MM.1S (cell line): Measurements from ENCODE around the gene MAD1L1.

Source experiments
- DNase-seq: peaks from one replicate; pipeline ENCODE4 v3.0.0-alpha.2; 2015
- H2AFZ ChIP-seq: fragments of 300-600 bp; sonication (generic); 2 replicates; pipeline ENCODE4 v1.6.0; 2016; ENCODE audit warnings: antibody characterized with exemption, low read length
- H3F3A ChIP-seq: fragments of 300-600 bp; sonication (generic); 2 replicates; pipeline ENCODE4 v1.6.1; 2016; ENCODE audit warnings: mild to moderate bottlenecking, antibody characterized with exemption, low read length, moderate library complexity, mixed read lengths; ENCODE audit not compliant: insufficient read depth
- H3K27ac ChIP-seq: fragments of 300-600 bp; sonication (generic); 2 replicates; pipeline ENCODE4 v1.5.1; 2016; ENCODE audit warnings: mild to moderate bottlenecking, low read length
- H3K27me3 ChIP-seq: fragments of 300-600 bp; sonication (generic); replicated peaks from 2 replicates; pipeline ENCODE4 v1.6.0; 2016; ENCODE audit warnings: low read length; ENCODE audit not compliant: insufficient read depth
- H3K36me3 ChIP-seq: fragments of 300-600 bp; sonication (generic); replicated peaks from 2 replicates; pipeline ENCODE4 v1.6.1; 2016; ENCODE audit warnings: mild to moderate bottlenecking, low read length, mixed read lengths; ENCODE audit not compliant: insufficient read depth
- H3K4me1 ChIP-seq: fragments of 300-600 bp; sonication (generic); 2 replicates; pipeline ENCODE4 v1.6.1; 2016; ENCODE audit warnings: low read length, mixed read lengths
- H3K4me2 ChIP-seq: fragments of 300-600 bp; sonication (generic); 2 replicates; pipeline ENCODE4 v1.6.0; 2016; ENCODE audit warnings: low read depth, low read length
- H3K4me3 ChIP-seq: fragments of 300-600 bp; sonication (generic); 2 replicates; pipeline ENCODE4 v1.5.1; 2016; ENCODE audit warnings: low read length, mixed read lengths
- H3K79me2 ChIP-seq: fragments of 300-600 bp; sonication (generic); 2 replicates; pipeline ENCODE4 v1.6.1; 2016; ENCODE audit warnings: mixed run types, low read length, mixed read lengths
- H3K9ac ChIP-seq: fragments of 300-600 bp; sonication (generic); 2 replicates; pipeline ENCODE4 v1.6.1; 2016; ENCODE audit warnings: low read length, mixed read lengths
- H3K9me2 ChIP-seq: fragments of 300-600 bp; sonication (generic); replicated peaks from 2 replicates; pipeline ENCODE4 v1.6.1; 2016; ENCODE audit warnings: mild to moderate bottlenecking, low read length, mixed read lengths; ENCODE audit not compliant: insufficient read depth
- H3K9me3 ChIP-seq: fragments of 300-600 bp; sonication (generic); replicated peaks from 2 replicates; pipeline ENCODE4 v1.6.1; 2016; ENCODE audit warnings: mild to moderate bottlenecking, low read length, mixed read lengths; ENCODE audit not compliant: insufficient read depth
- H4K20me1 ChIP-seq: fragments of 300-600 bp; sonication (generic); 2 replicates; pipeline ENCODE4 v1.6.1; 2016; ENCODE audit warnings: mild to moderate bottlenecking, low read length, moderate library complexity, mixed read lengths; ENCODE audit not compliant: insufficient read depth
- CTCF ChIP-seq: fragments of 300-600 bp; sonication (generic); IDR thresholded peaks from 2 replicates; pipeline ENCODE4 v1.5.1; 2016; ENCODE audit warnings: antibody characterized with exemption, low read length, mixed read lengths
- EZH2 ChIP-seq: fragments of 300-600 bp; sonication (generic); optimal IDR thresholded peaks from 2 replicates; pipeline ENCODE3; 2017; ENCODE audit warnings: low read depth, mild to moderate bottlenecking, antibody characterized with exemption, low read length, mixed read lengths
- EZH2phosphoT487 ChIP-seq: fragments of 300-600 bp; sonication (generic); IDR thresholded peaks from 2 replicates; pipeline ENCODE4 v1.6.1; 2018; ENCODE audit warnings: antibody characterized with exemption, low read length

The MAD1L1 gene

GRCh38 chr7:2214636-2215035, 18.1 kb downstream of the MAD1L1 start:
- Histone ChIP-seq H3K9me2 (no peaks in the 10 kb centered on the region), H3K4me1 (no peaks in the 10 kb centered on the region), H3K27ac (no peak overlapping the region), H3K27me3 (no peaks in the 10 kb centered on the region), H3K4me3 (no peak overlapping the region), H3K4me2 (no peak overlapping the region), H3F3A (no peaks in the 10 kb centered on the region), H4K20me1 (no peaks in the 10 kb centered on the region), H3K36me3 (no peaks in the 10 kb centered on the region), H2AFZ (no peak overlapping the region), H3K79me2 (no peaks in the 10 kb centered on the region), H3K9ac (no peak overlapping the region), H3K9me3 (no peaks in the 10 kb centered on the region)
- DNase-seq, result no peak
- TF ChIP-seq EZH2 (no peak), CTCF (no peak), EZH2phosphoT487 (no peak)

GRCh38 chr7:2213551-2214215, 19.1 kb downstream of the MAD1L1 start:
- no peak overlapping the region for H3K9ac ChIP-seq
- H3K9me3 ChIP-seq, result no peaks in the 10 kb centered on the region
- H3K4me2 ChIP-seq, result no peak overlapping the region
- no peaks in the 10 kb centered on the region for H3K4me1 ChIP-seq
- H3K27me3 ChIP-seq, result no peaks in the 10 kb centered on the region
- no peaks in the 10 kb centered on the region for H3K36me3 ChIP-seq
- TF ChIP-seq EZH2phosphoT487 (no peak), CTCF (no peak), EZH2 (no peak)
- H4K20me1 ChIP-seq, result no peaks in the 10 kb centered on the region
- H3F3A ChIP-seq, result no peaks in the 10 kb centered on the region
- DNase-seq, result no peak
- no peaks in the 10 kb centered on the region for H3K9me2 ChIP-seq
- no peaks in the 10 kb centered on the region for H3K79me2 ChIP-seq
- no peak overlapping the region for H3K27ac ChIP-seq
- H2AFZ ChIP-seq, result no peak overlapping the region
- no peak overlapping the region for H3K4me3 ChIP-seq

- Histone ChIP-seq H3F3A (no peaks in the 10 kb centered on the region), H2AFZ (no peak overlapping the region), H3K27ac (no peak overlapping the region), H3K4me3 (no peak overlapping the region), H3K9me3 (no peaks in the 10 kb centered on the region), H3K4me1 (no peaks in the 10 kb centered on the region), H3K9me2 (no peaks in the 10 kb centered on the region), H4K20me1 (no peaks in the 10 kb centered on the region), H3K27me3 (no peaks in the 10 kb centered on the region), H3K4me2 (no peak overlapping the region), H3K36me3 (no peaks in the 10 kb centered on the region), H3K79me2 (no peaks in the 10 kb centered on the region), H3K9ac (no peak overlapping the region)
- TF ChIP-seq CTCF (no peak), EZH2phosphoT487 (no peak), EZH2 (no peak)
- DNase-seq, result no peak
Measured at GRCh38 chr7:2212906-2213305, 19.8 kb downstream of the MAD1L1 start.
